Measurements from ENCODE around the gene IGSF9. TPM values are rescaled to one million over a fixed set of nuclear protein-coding genes. Genes with fewer than 3 reads are reported as not detected.

Gene IGSF9
- total and polyA plus RNA-seq, 4 donors: 0.14 to 21.3 (median 16.1) TPM

DNA sequence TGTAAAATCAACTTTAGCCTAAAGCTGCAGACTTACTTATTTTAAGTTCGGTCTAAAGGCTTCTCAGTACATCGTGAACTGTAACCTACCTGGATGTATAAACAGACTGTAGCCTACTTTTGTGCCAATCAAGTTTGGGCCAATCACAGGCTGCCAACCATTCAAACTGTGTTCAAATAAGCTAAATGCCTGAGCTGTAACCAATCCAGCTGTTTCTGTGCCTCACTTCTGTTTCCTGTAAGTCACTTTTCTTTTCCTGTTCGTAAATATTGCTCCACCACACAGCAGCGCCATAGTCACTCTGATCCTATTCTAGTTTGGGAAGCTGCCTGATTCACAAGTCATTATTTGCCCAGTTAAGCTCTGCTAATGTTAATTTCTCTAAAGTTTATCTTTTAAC is 46.1 kb upstream of the IGSF9 start (continued):
- TF ChIP-seq ZBTB33 (IDR thresholded peaks at IDR 0.05): peak; percentile 70

GRCh38 chr1:159990005-159990404 is 44.6 kb upstream of the IGSF9 start:
- DNase-seq (ENCODE audit: low spot score): no peak
- WGBS: 92% methylated on average over 5 of the region's 5 CpGs
- Histone ChIP-seq H3K4me3 (ENCODE audit: low read depth in 1 of 3, low read length in 3 of 3) (no peak overlapping the region), H3K27ac (ENCODE audit: low read depth in 1 of 2, low read length in 2 of 2) (no peak overlapping the region), H3K36me3 (ENCODE audit: control insufficient read depth in 4 of 4, insufficient read depth in 3 of 4, low read depth in 1 of 4, low read length in 3 of 4) (no peaks in the 10 kb centered on the region), H3K9ac (ENCODE audit: low read depth in 1 of 2, low read length in 2 of 2) (no peak overlapping the region), H3K27me3 (ENCODE audit: control insufficient read depth in 4 of 4, insufficient read depth in 4 of 4, low read length in 3 of 4) (no peaks in the 10 kb centered on the region), H3K4me1 (ENCODE audit: control insufficient read depth in 4 of 4, insufficient read depth in 4 of 4, low read length in 3 of 4) (peaks cover 3 to 11% (median 5%) of the 10 kb centered on the region in 4 donors), H3K9me3 (ENCODE audit: control insufficient read depth in 4 of 4, low read length in 3 of 4) (no peaks in the 10 kb centered on the region)
- TF ChIP-seq JUND (IDR thresholded peaks at IDR 0.05) (no peak), FOXA1 (IDR thresholded peaks at IDR 0.05) (no peak), HNF4G (IDR thresholded peaks at IDR 0.05) (no peak), EGR1 (IDR thresholded peaks at IDR 0.05; ENCODE audit: low read depth in 2 of 2) (no peak), ZBTB33 (IDR thresholded peaks at IDR 0.05) (no peak), RAD21 (IDR thresholded peaks at IDR 0.05) (no peak), NR2F2 (IDR thresholded peaks at IDR 0.05) (no peak), RXRA (IDR thresholded peaks at IDR 0.05) (no peak), GABPA (IDR thresholded peaks at IDR 0.05 in 1 of 2, conservative IDR thresholded peaks at IDR 0.05 in 1 of 2) (no peak), YY1 (IDR thresholded peaks at IDR 0.05) (no peak), HNF4A (conservative IDR thresholded peaks at IDR 0.05) (no peak), FOXA2 (IDR thresholded peaks at IDR 0.05) (no peak), SP1 (IDR thresholded peaks at IDR 0.05) (no peak)
- TF ChIP-seq, protein P1, sequence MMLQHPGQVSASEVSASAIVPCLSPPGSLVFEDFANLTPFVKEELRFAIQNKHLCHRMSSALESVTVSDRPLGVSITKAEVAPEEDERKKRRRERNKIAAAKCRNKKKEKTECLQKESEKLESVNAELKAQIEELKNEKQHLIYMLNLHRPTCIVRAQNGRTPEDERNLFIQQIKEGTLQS (IDR thresholded peaks at IDR 0.05): no peak
- TF ChIP-seq, protein P2, sequence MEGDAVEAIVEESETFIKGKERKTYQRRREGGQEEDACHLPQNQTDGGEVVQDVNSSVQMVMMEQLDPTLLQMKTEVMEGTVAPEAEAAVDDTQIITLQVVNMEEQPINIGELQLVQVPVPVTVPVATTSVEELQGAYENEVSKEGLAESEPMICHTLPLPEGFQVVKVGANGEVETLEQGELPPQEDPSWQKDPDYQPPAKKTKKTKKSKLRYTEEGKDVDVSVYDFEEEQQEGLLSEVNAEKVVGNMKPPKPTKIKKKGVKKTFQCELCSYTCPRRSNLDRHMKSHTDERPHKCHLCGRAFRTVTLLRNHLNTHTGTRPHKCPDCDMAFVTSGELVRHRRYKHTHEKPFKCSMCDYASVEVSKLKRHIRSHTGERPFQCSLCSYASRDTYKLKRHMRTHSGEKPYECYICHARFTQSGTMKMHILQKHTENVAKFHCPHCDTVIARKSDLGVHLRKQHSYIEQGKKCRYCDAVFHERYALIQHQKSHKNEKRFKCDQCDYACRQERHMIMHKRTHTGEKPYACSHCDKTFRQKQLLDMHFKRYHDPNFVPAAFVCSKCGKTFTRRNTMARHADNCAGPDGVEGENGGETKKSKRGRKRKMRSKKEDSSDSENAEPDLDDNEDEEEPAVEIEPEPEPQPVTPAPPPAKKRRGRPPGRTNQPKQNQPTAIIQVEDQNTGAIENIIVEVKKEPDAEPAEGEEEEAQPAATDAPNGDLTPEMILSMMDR (IDR thresholded peaks at IDR 0.05; ENCODE audit: low read depth, low read length, missing input control): no peak
- TF ChIP-seq, protein P3, sequence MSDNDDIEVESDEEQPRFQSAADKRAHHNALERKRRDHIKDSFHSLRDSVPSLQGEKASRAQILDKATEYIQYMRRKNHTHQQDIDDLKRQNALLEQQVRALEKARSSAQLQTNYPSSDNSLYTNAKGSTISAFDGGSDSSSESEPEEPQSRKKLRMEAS (IDR thresholded peaks at IDR 0.05): no peak

DNA sequence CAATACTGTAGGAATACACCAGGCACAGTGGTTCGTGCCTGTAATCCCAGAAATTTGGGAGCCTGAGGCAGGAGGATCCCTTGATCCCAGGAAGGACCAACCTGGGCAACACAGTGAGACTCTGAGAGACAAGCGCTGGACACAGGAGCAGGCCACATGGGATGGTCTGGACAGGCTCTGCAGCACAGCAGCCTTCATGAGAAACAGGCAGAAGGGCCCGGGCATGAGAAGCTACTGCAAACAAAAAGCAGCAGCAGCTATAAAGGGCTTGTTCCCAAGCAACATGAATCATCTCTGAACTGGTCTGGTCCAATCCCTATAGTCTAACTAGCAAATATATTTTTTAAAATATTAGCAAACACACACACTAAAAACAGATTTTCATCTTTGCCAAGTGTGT is 44.2 kb upstream of the IGSF9 start:
- Histone ChIP-seq H3K27me3 (ENCODE audit: control insufficient read depth in 4 of 4, insufficient read depth in 4 of 4, low read length in 3 of 4) (no peaks in the 10 kb centered on the region), H3K9me3 (ENCODE audit: control insufficient read depth in 4 of 4, low read length in 3 of 4) (no peaks in the 10 kb centered on the region), H3K36me3 (ENCODE audit: control insufficient read depth in 4 of 4, insufficient read depth in 3 of 4, low read depth in 1 of 4, low read length in 3 of 4) (no peaks in the 10 kb centered on the region), H3K9ac (ENCODE audit: low read depth in 1 of 2, low read length in 2 of 2) (no peak overlapping the region), H3K4me1 (ENCODE audit: control insufficient read depth in 4 of 4, insufficient read depth in 4 of 4, low read length in 3 of 4) (peaks cover 3 to 11% (median 5%) of the 10 kb centered on the region in 4 donors), H3K4me3 (ENCODE audit: low read depth in 1 of 3, low read length in 3 of 3) (no peak overlapping the region), H3K27ac (ENCODE audit: low read depth in 1 of 2, low read length in 2 of 2) (no peak overlapping the region)
- no peak for DNase-seq (ENCODE audit: low spot score)
- WGBS: 82% methylated on average over 3 of the region's 3 CpGs
- TF ChIP-seq RAD21 (IDR thresholded peaks at IDR 0.05) (no peak), GABPA (IDR thresholded peaks at IDR 0.05 in 1 of 2, conservative IDR thresholded peaks at IDR 0.05 in 1 of 2) (no peak), FOXA1 (IDR thresholded peaks at IDR 0.05) (no peak), EGR1 (IDR thresholded peaks at IDR 0.05; ENCODE audit: low read depth in 2 of 2) (no peak), HNF4A (conservative IDR thresholded peaks at IDR 0.05) (no peak), HNF4G (IDR thresholded peaks at IDR 0.05) (no peak), REST (IDR thresholded peaks at IDR 0.05) (no peak), YY1 (IDR thresholded peaks at IDR 0.05) (no peak), FOXA2 (IDR thresholded peaks at IDR 0.05) (no peak), NR2F2 (IDR thresholded peaks at IDR 0.05) (no peak)
- TF ChIP-seq, protein P2 (IDR thresholded peaks at IDR 0.05; ENCODE audit: low read depth, low read length, missing input control): no peak
- TF ChIP-seq, protein P3 (IDR thresholded peaks at IDR 0.05): no peak
